ENCODE measurements around the gene GHITM. TPM values are rescaled to one million over a fixed set of nuclear protein-coding genes. Genes with fewer than 3 reads are reported as not detected.

GHITM gene
- total and polyA plus RNA-seq, 2 of the 4 experiments (the other 2 are of a cell fraction) = 103 to 185 TPM

- H3K27ac ChIP-seq (ENCODE audit: insufficient read depth, low read length) = no peak overlapping the region
- no peaks in the 10 kb centered on the region for H3K9me3 ChIP-seq (ENCODE audit: control insufficient read depth, insufficient read depth, low read length)
- H4K8ac ChIP-seq (ENCODE audit: low read depth in 2 of 2, low read length in 2 of 2) = no peak overlapping the region
- no peak overlapping the region for H2AK9ac ChIP-seq (replicated peaks; ENCODE audit: low read depth, low read length, poor library complexity)
- 20% methylated on average over 1 of the region's 10 CpGs; no CpG with 5 or more reads in 1 of the 2 experiments for WGBS, 2 experiments (ENCODE audit: extremely low coverage in 2 of 2, insufficient read length in 1 of 2)
- no peak overlapping the region for H3K4ac ChIP-seq (ENCODE audit: low read depth, low read length)
- H3K4me2 ChIP-seq (ENCODE audit: low read depth, low read length) = no peak overlapping the region
- H4K20me1 ChIP-seq (ENCODE audit: insufficient read depth, low read length) = no peaks in the 10 kb centered on the region
- H2AK5ac ChIP-seq (ENCODE audit: low read depth, low read length) = no peak overlapping the region
- H2BK120ac ChIP-seq (ENCODE audit: low read depth, low read length) = no peak overlapping the region
- ChIA-PET CTCF (no interaction called here), POLR2A (ENCODE audit: unreplicated experiment) (no interaction called here)
- H4K91ac ChIP-seq (ENCODE audit: insufficient read depth, low read depth, low read length) = no peak overlapping the region
- BruUV-seq (replicated peaks) = no TSS peak
- no peak overlapping the region for H2BK20ac ChIP-seq (ENCODE audit: low read depth, low read length)
- no peaks in the 10 kb centered on the region for H3K9me1 ChIP-seq (ENCODE audit: insufficient read depth, low read length)
- no peaks in the 10 kb centered on the region; a peak in 1 of 4 replicates for H3K79me1 ChIP-seq (ENCODE audit: low read depth in 1 of 2, low read length in 2 of 2)
- H3K18ac ChIP-seq (ENCODE audit: low read depth, low read length) = no peak overlapping the region
- DNase-seq (peak; percentile 10), ATAC-seq (ENCODE audit: low read depth) (peak; percentile 24; the same call in 1 of the 2 replicates)
- H3K9ac ChIP-seq (ENCODE audit: low read depth, low read length) = no peak overlapping the region
- no peaks in the 10 kb centered on the region for H3K4me1 ChIP-seq (ENCODE audit: control insufficient read depth, insufficient read depth, low read length)
- H4K5ac ChIP-seq (ENCODE audit: low read depth, low read length) = no peak overlapping the region
- no peak overlapping the region for H2AFZ ChIP-seq (replicated peaks; ENCODE audit: low read length, poor library complexity)
- peak; percentile 44; the same call in 1 of the 2 replicates for TF ChIP-seq CEBPB (IDR thresholded peaks at IDR 0.05; ENCODE audit: low read depth, low read length)
- TF ChIP-seq POLR2A (IDR thresholded peaks at IDR 0.05; ENCODE audit: low read depth, low read length) = no peak
- no peak overlapping the region for H3K56ac ChIP-seq (ENCODE audit: extremely low read depth, insufficient read depth, low read length)
- dilution Hi-C loops (cut with HindIII; ENCODE audit: low sequenced_read_pairs, unreplicated experiment) (no loop called here), intact Hi-C loops (cut with micrococcal nuclease) (no loop called here), in situ Hi-C loops (cut with MboI; ENCODE audit: low sequenced_read_pairs) (no loop called here)
- H3K4me3 ChIP-seq (ENCODE audit: insufficient read depth, low read depth, low read length) = no peak overlapping the region
- H2BK5ac ChIP-seq (ENCODE audit: low read depth, low read length, poor library complexity, severe bottlenecking) = no peak overlapping the region
- no peak overlapping the region for H3K23ac ChIP-seq (ENCODE audit: low read depth, low read length)
- H3K27me3 ChIP-seq (ENCODE audit: control insufficient read depth, insufficient read depth, low read length) = peaks cover 5% of the 10 kb centered on the region; the same call in 1 of the 2 replicates
- H3K36me3 ChIP-seq (ENCODE audit: control insufficient read depth, insufficient read depth, low read length) = peaks cover 3% of the 10 kb centered on the region
- no peak overlapping the region for H3K14ac ChIP-seq (replicated peaks; ENCODE audit: low read depth, low read length)
- H2BK15ac ChIP-seq (ENCODE audit: low read depth, low read length) = no peak overlapping the region
These were observed 17.5 kb downstream of the GHITM start for GRCh38 chr10:84156768-84157167.
